NCI-H345 (cell line): ENCODE results near the gene USF3.
A peak's percentile ranks its signal among the peaks of the same experiment; 100 is the strongest.
"Not testable (repeated sequence)": the region's sequence is repeated elsewhere in the genome, so short reads cannot be mapped to it uniquely, and the experiment has no call there.

ENCODE experiments used
- DNase-seq: peaks from one replicate; lab custom pipeline; 2025; lab: John Stamatoyannopoulos, UW

Gene USF3

GRCh38 chr3:113649174-113649845 lies 47.1 kb downstream of the USF3 start:
- DNase-seq, result no peak

- DNase-seq, result no peak
These were observed 47.9 kb downstream of the USF3 start for GRCh38 chr3:113648524-113648923.

- no peak for DNase-seq
These were observed 52.9 kb downstream of the USF3 start for GRCh38 chr3:113643583-113643982.

- DNase-seq, result no peak
These were observed 57.5 kb downstream of the USF3 start for GRCh38 chr3:113638910-113639309.

GRCh38 chr3:113637756-113638155 lies 58.7 kb downstream of the USF3 start:
- DNase-seq, result no peak

- not testable (repeated sequence) for DNase-seq
These were observed 60.4 kb downstream of the USF3 start for GRCh38 chr3:113636034-113636433.

GRCh38 chr3:113634782-113635474 lies 61.5 kb downstream of the USF3 start:
- no peak for DNase-seq

GRCh38 chr3:113631573-113631972 lies 64.9 kb downstream of the USF3 start:
- DNase-seq, result no peak

GRCh38 chr3:113630956-113631542 lies 65.4 kb downstream of the USF3 start:
- no peak for DNase-seq

- DNase-seq, result no peak
These were observed 66.6 kb downstream of the USF3 start for GRCh38 chr3:113629584-113630421.

GRCh38 chr3:113628788-113629187 lies 67.7 kb downstream of the USF3 start:
- DNase-seq, result no peak

GRCh38 chr3:113628316-113628715 lies 68.1 kb downstream of the USF3 start:
- DNase-seq, result no peak

GRCh38 chr3:113626503-113627371 lies 69.7 kb downstream of the USF3 start:
- DNase-seq, result peak; percentile 46

- no peak for DNase-seq
These were observed 70.6 kb downstream of the USF3 start for GRCh38 chr3:113625834-113626233.

GRCh38 chr3:113623811-113624210 lies 72.6 kb downstream of the USF3 start:
- DNase-seq, result no peak

GRCh38 chr3:113623324-113623723 lies 73.1 kb downstream of the USF3 start:
- no peak for DNase-seq

- DNase-seq, result no peak
These were observed 76.4 kb downstream of the USF3 start for GRCh38 chr3:113620091-113620490.

GRCh38 chr3:113617726-113618125 lies 78.7 kb downstream of the USF3 start:
- no peak for DNase-seq

GRCh38 chr3:113615976-113616375 lies 80.5 kb downstream of the USF3 start:
- DNase-seq, result no peak

GRCh38 chr3:113614402-113614801 lies 82.0 kb downstream of the USF3 start:
- DNase-seq, result no peak

- no peak for DNase-seq
These were observed 89.2 kb downstream of the USF3 start for GRCh38 chr3:113607219-113607596.
